HEK293 (cell line): ENCODE measurements around the gene ZNF599.
"Not testable (repeated sequence)": the region's sequence is repeated elsewhere in the genome, so short reads cannot be mapped to it uniquely, and the experiment has no call there.

Experiments
- CTCF ChIA-PET: fragments of 350-600 bp; formaldehyde crosslinking; extraction: SDS; loops from one replicate; lab custom pipeline; 2021; ENCODE audit warnings: antibody characterized with exemption; lab: Yijun Ruan, JAX
- POLR2A ChIA-PET: fragments of 300-600 bp; formaldehyde crosslinking; extraction: SDS; loops from one replicate; lab custom pipeline; 2020; ENCODE audit warnings: antibody characterized with exemption, inconsistent platforms; lab: Yijun Ruan, JAX
- H3K27ac ChIP-seq: fragments of 200-500 bp; sonication (Bioruptor generic); 2 replicates; pipeline ENCODE4 v1.5.1; 2014; ENCODE audit warnings: low read depth, low read length, control low read depth, inconsistent platforms; ENCODE audit errors: extremely low read depth
- H3K36me3 ChIP-seq, 2 experiments: fragments of 200-500 bp in 1 of 2; sonication (Bioruptor generic) in 1 of 2; 1 replicate in 1 of 2; 2 replicates in 1 of 2; pipeline ENCODE4 v1.5.1; 2014 to 2017; ENCODE audit warnings: inconsistent platforms in 2 of 2, low read length in 2 of 2; ENCODE audit not compliant: control insufficient read depth in 2 of 2, insufficient read depth in 1 of 2
- H3K4me1 ChIP-seq: fragments of 200-500 bp; sonication (Bioruptor generic); 2 replicates; pipeline ENCODE4 v1.5.1; 2014; ENCODE audit warnings: mild to moderate bottlenecking, low read length, inconsistent platforms; ENCODE audit not compliant: control insufficient read depth, insufficient read depth
- H3K4me3 ChIP-seq: 2 replicates; pipeline ENCODE4 v1.5.1; 2011; ENCODE audit warnings: low read depth, mild to moderate bottlenecking, control low read depth, low read length, moderate library complexity
- H3K9me3 ChIP-seq: fragments of 200-500 bp; sonication (Bioruptor generic); 2 replicates; pipeline ENCODE4 v1.5.1; 2014; ENCODE audit warnings: low read depth, low read length, inconsistent platforms; ENCODE audit not compliant: control insufficient read depth, insufficient read depth
- BCL11B ChIP-seq: fragments of 450-650 bp; formaldehyde crosslinking; IDR thresholded peaks from 2 replicates; pipeline ENCODE4 v1.5.1; 2016; ENCODE audit warnings: low read depth, missing biosample characterization, missing genetic modification characterization
- REST ChIP-seq: fragments of 450-650 bp; formaldehyde crosslinking; IDR thresholded peaks from 2 replicates; pipeline ENCODE4 v1.5.1; 2016; ENCODE audit warnings: missing biosample characterization, missing genetic modification characterization
- SCRT1 ChIP-seq: fragments of 450-650 bp; formaldehyde crosslinking; IDR thresholded peaks from 2 replicates; pipeline ENCODE4 v1.5.1; 2016; ENCODE audit warnings: missing biosample characterization, missing genetic modification characterization, borderline replicate concordance
- TCF7L2 ChIP-seq: IDR thresholded peaks from 2 replicates; pipeline ENCODE4 v1.6.1; 2011; ENCODE audit warnings: low read depth, mild to moderate bottlenecking, inconsistent platforms, low read length, moderate library complexity, borderline replicate concordance
- ZBTB21 ChIP-seq: fragments of 450-650 bp; formaldehyde crosslinking; IDR thresholded peaks from 2 replicates; pipeline ENCODE4 v1.5.1; 2017; ENCODE audit warnings: missing biosample characterization, missing genetic modification characterization
- ZNF146 ChIP-seq: fragments of 450-650 bp; formaldehyde crosslinking; IDR thresholded peaks from 2 replicates; pipeline ENCODE4 v1.5.1; 2016; ENCODE audit warnings: missing biosample characterization, missing genetic modification characterization
- ZNF202 ChIP-seq: fragments of 450-650 bp; formaldehyde crosslinking; IDR thresholded peaks from 2 replicates; pipeline ENCODE4 v1.5.1; 2016; ENCODE audit warnings: missing biosample characterization, missing genetic modification characterization, borderline replicate concordance
- ZNF248 ChIP-seq: fragments of 450-650 bp; formaldehyde crosslinking; IDR thresholded peaks from 2 replicates; pipeline ENCODE4 v1.5.1; 2017; ENCODE audit warnings: missing biosample characterization, missing genetic modification characterization
- ZNF280D ChIP-seq: fragments of 450-650 bp; formaldehyde crosslinking; IDR thresholded peaks from 2 replicates; pipeline ENCODE4 v1.5.1; 2016; ENCODE audit warnings: missing biosample characterization, missing genetic modification characterization
- ZNF423 ChIP-seq: fragments of 450-650 bp; formaldehyde crosslinking; IDR thresholded peaks from 2 replicates; pipeline ENCODE4 v1.5.1; 2016; ENCODE audit warnings: missing biosample characterization, missing genetic modification characterization
- ZNF473 ChIP-seq: fragments of 450-650 bp; formaldehyde crosslinking; IDR thresholded peaks from 2 replicates; pipeline ENCODE4 v1.5.1; 2017; ENCODE audit warnings: missing biosample characterization, missing genetic modification characterization
- ZNF513 ChIP-seq: fragments of 450-650 bp; IDR thresholded peaks from 2 replicates; pipeline ENCODE4 v1.5.1; 2018; ENCODE audit warnings: missing biosample characterization, missing genetic modification characterization
- ZNF549 ChIP-seq: fragments of 450-650 bp; IDR thresholded peaks from 2 replicates; pipeline ENCODE4 v1.5.1; 2018; ENCODE audit warnings: missing biosample characterization, missing genetic modification characterization, mild to moderate bottlenecking, inconsistent platforms, moderate library complexity
- ZNF664 ChIP-seq: fragments of 450-650 bp; formaldehyde crosslinking; IDR thresholded peaks from 2 replicates; pipeline ENCODE4 v1.5.1; 2016; ENCODE audit warnings: missing biosample characterization, missing genetic modification characterization
- ZNF76 ChIP-seq: fragments of 450-650 bp; formaldehyde crosslinking; IDR thresholded peaks from 2 replicates; pipeline ENCODE4; 2016; ENCODE audit warnings: low read depth, missing biosample characterization, missing genetic modification characterization, borderline replicate concordance

ZNF599 gene

GRCh38 chr19:34806976-34807860, 34.2 kb upstream of the ZNF599 start:
- Histone ChIP-seq H3K4me3 (no peak overlapping the region), H3K36me3 (no peaks in the 10 kb centered on the region), H3K27ac (no peak overlapping the region), H3K9me3 (peaks cover 22% of the 10 kb centered on the region), H3K4me1 (no peaks in the 10 kb centered on the region)
- TF ChIP-seq ZNF248 (tag by site-specific recombination) (no peak), ZBTB21 (peak; percentile 24; the same call in 1 of the 2 replicates)
- CTCF ChIA-PET, result interaction anchor here (0.8 kb wide), 2 partner anchors 23 to 167 kb away, joined by 3 read pairs; no protein-coding TSS in a partner anchor
- POLR2A ChIA-PET, result no interaction called here

GRCh38 chr19:34804115-34804514, 31.1 kb upstream of the ZNF599 start:
- TF ChIP-seq REST (tag by site-specific recombination), result peak; percentile 78
- TF ChIP-seq ZNF423 (tag by site-specific recombination), result no peak
- H3K36me3 ChIP-seq, result no peaks in the 10 kb centered on the region
- ChIA-PET CTCF (no interaction called here), POLR2A (no interaction called here)
- no peaks in the 10 kb centered on the region for H3K4me1 ChIP-seq
- H3K9me3 ChIP-seq, result peaks cover 26% of the 10 kb centered on the region
- no peak overlapping the region for H3K4me3 ChIP-seq
- no peak overlapping the region for H3K27ac ChIP-seq

GRCh38 chr19:34796953-34797352, 23.9 kb upstream of the ZNF599 start:
- H3K27ac ChIP-seq, H3K4me1 ChIP-seq, CTCF ChIA-PET, POLR2A ChIA-PET, H3K4me3 ChIP-seq, H3K36me3 ChIP-seq: not testable (repeated sequence)
- H3K9me3 ChIP-seq, result peaks cover 11% of the 10 kb centered on the region
- TF ChIP-seq ZNF280D (tag by site-specific recombination) (0 out of 2 replicates have a peak, but pooled peaks have one; percentile 41), ZNF146 (tag by site-specific recombination) (peak; percentile 90)

- Histone ChIP-seq H3K27ac (no peak overlapping the region), H3K4me1 (no peaks in the 10 kb centered on the region), H3K36me3 (no peaks in the 10 kb centered on the region; a peak in 1 of 3 replicates), H3K4me3 (no peak overlapping the region), H3K9me3 (peaks cover 10% of the 10 kb centered on the region)
- ChIA-PET POLR2A (interaction anchor here (0.6 kb wide), 1 partner anchor 301 kb away, joined by 3 read pairs; no protein-coding TSS in a partner anchor), CTCF (interaction anchor here (0.5 to 0.8 kb wide), 5 partner anchors 36 to 715 kb away, joined by 3 read pairs; no protein-coding TSS in a partner anchor)
- TF ChIP-seq ZNF549 (tag by site-specific recombination), result no peak
- no peak for TF ChIP-seq ZNF513 (tag by site-specific recombination)
- no peak for TF ChIP-seq ZNF76 (tag by site-specific recombination)
- TF ChIP-seq SCRT1, result no peak
- no peak for TF ChIP-seq ZNF473
- TF ChIP-seq TCF7L2, result no peak
- no peak for TF ChIP-seq ZNF202
- no peak for TF ChIP-seq ZNF664 (tag by site-specific recombination)
- TF ChIP-seq BCL11B, result no peak
Measured at GRCh38 chr19:34794066-34794960, 21.3 kb upstream of the ZNF599 start.
